Activated gamma-delta T cell treated with anti-CD3 and anti-CD28 coated beads, Interleukin-2, amount 50 U/mL, for 16 hours (primary cell): ENCODE measurements around the gene PLXNA1.

Experiments
- DNase-seq: peaks from one replicate; pipeline ENCODE4 v3.0.0-alpha.2; 2020; ENCODE audit warnings: low read depth

PLXNA1 gene

GRCh38 chr3:126952983-126953660 lies 29.8 kb upstream of the PLXNA1 start:
- DNase-seq: no peak

- DNase-seq: no peak
Measured at GRCh38 chr3:126954141-126954842, 28.6 kb upstream of the PLXNA1 start.

- DNase-seq: no peak
Measured at GRCh38 chr3:126955004-126955790, 27.7 kb upstream of the PLXNA1 start.

- no peak for DNase-seq
Measured at GRCh38 chr3:126956361-126956760, 26.6 kb upstream of the PLXNA1 start.

GRCh38 chr3:126956866-126957650 lies 25.9 kb upstream of the PLXNA1 start:
- no peak for DNase-seq

GRCh38 chr3:126957776-126958637 lies 24.9 kb upstream of the PLXNA1 start:
- no peak for DNase-seq

- no peak for DNase-seq
Measured at GRCh38 chr3:126958638-126959085, 24.3 kb upstream of the PLXNA1 start.

GRCh38 chr3:126959136-126959920 lies 23.6 kb upstream of the PLXNA1 start:
- DNase-seq: no peak

GRCh38 chr3:126959921-126960603 lies 22.9 kb upstream of the PLXNA1 start:
- no peak for DNase-seq

GRCh38 chr3:126960604-126960995 lies 22.3 kb upstream of the PLXNA1 start:
- no peak for DNase-seq

GRCh38 chr3:126961191-126961790 lies 21.6 kb upstream of the PLXNA1 start:
- DNase-seq: no peak

- no peak for DNase-seq
Measured at GRCh38 chr3:126961791-126962461, 21.0 kb upstream of the PLXNA1 start.

- no peak for DNase-seq
Measured at GRCh38 chr3:126962756-126963155, 20.2 kb upstream of the PLXNA1 start.

GRCh38 chr3:126963261-126964190 lies 19.4 kb upstream of the PLXNA1 start:
- no peak for DNase-seq

- no peak for DNase-seq
Measured at GRCh38 chr3:126964261-126964660, 18.7 kb upstream of the PLXNA1 start.

GRCh38 chr3:126964950-126965349 lies 18.0 kb upstream of the PLXNA1 start:
- DNase-seq: no peak

GRCh38 chr3:126965526-126966080 lies 17.3 kb upstream of the PLXNA1 start:
- DNase-seq: no peak
